HG03135 (cell line): ENCODE measurements around the gene ZNF646.

Experiments
- ATAC-seq: cut with Tn5 transposase; IDR thresholded peaks from one replicate; pipeline ENCODE4 v1.9.1; 2021; ENCODE audit warnings: mild to moderate bottlenecking, moderate library complexity; ENCODE audit not compliant: unreplicated experiment

Gene ZNF646

DNA sequence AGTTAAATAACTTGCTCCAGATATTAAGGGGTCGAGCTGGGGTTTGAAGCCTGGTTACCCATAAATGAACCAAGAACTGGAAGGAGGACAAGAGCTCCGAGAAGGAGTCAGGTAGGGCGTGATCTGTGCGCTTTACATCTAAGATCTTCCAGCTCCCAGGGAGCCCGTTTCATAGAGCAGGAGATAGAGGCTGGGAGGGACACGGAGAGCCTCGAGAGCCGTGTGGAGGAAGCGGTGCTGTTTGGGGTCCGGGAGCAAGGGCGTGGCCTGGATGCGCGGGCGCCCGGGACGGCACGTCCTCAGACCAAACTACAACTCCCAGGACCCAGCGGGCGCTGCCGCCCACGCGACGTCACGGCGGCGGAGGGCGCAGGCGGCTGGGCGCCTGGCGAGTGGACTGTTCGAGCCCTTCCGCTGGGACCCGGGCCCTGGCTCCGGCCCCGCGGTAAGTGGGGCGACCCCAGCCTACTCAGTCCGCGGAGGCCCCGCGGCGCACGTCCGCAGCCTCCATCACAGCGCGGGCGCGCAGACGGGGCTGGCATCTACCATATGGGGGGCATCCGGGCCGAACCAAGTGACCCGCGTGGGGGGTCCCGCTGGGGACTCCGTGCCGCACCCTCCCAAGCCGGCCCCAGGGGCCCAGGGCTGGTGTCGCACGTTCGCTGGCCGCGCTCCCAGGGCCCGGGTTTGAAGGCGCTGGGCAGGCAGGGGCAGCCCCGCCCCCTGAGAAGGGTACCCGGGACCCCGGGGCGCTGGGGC lies 34.0 kb downstream of the ZNF646 start, which contains the start of gene BCKDK:
BCKDK (plus strand) TSS at position 352 of the 759 bp plus-strand sequence. CDS start 838 bp downstream, outside the sequence.
- peak; percentile 72 for ATAC-seq

GRCh38 chr16:31108794-31109558 lies 34.8 kb downstream of the ZNF646 start:
- ATAC-seq: no peak

GRCh38 chr16:31109622-31110021 lies 35.4 kb downstream of the ZNF646 start:
- ATAC-seq: no peak

- no peak for ATAC-seq
These were observed 36.1 kb downstream of the ZNF646 start for GRCh38 chr16:31110106-31111034.

DNA sequence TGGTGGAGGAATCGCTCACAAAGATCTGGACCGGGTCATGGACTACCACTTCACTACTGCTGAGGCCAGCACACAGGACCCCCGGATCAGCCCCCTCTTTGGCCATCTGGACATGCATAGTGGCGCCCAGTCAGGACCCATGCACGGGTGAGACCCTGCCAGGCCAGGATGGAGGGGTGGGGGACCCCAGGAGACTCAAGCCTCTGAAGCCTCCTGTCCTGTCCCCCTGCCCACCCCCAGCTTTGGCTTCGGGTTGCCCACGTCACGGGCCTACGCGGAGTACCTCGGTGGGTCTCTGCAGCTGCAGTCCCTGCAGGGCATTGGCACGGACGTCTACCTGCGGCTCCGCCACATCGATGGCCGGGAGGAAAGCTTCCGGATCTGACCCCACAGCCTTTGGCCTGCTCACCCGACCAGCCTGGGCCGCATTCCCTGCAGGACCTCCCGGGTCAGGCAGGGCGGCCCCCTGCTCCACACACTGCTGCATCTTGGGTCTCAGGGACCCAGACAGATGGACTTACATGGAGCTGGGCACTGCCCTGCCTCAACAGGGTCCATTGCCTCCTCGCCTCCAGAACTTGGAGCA lies 37.8 kb downstream of the ZNF646 start:
- no peak for ATAC-seq

GRCh38 chr16:31112711-31113110 lies 38.5 kb downstream of the ZNF646 start:
- ATAC-seq: no peak

DNA sequence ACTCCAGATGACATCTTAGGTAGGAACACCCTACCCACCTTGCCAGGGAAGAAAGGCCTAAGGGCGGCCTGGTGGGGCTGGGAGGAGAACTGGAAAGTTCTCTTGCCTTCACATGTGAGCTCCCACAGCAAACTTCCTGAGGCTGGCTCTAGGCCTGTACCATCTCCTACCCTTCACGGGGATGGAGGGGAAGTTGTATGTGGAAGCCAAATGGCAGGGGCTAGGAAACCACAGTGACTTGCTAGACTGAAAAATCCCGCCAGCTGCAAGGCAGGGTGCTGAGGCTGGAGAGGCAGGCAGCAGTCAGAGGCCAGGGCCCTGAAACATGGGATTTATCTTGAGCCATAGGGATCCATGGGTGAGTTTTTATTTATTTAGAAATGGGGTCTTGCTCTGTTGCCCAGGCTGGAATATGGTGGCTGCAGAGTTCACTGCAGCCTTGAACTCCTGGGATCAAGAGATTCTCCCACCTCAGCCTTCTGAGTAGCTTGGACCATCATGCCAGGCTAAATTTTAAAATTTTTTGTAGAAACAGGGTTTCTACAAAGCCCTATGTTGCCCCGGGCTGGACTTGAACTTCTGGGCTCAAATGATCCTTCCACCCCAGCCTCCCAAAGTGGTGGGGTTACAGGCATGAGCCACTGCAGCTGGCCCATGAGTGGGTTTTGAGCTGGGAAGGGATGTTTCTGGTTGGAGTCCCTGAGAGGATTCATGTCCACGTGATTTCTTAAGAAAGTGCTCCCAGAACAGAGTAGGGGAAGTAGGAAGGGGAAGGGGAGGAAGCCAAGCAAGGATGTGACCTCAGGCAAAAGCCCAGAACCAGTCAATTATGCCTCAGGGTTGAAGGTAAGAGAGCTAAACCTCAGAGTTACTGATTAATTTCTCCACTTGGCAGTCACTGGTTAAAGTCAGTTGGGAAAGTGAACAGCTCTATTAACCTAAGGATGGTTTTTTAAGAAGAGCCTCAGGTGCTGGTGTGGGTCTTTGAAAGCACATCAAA lies 39.2 kb downstream of the ZNF646 start:
- no peak for ATAC-seq

DNA sequence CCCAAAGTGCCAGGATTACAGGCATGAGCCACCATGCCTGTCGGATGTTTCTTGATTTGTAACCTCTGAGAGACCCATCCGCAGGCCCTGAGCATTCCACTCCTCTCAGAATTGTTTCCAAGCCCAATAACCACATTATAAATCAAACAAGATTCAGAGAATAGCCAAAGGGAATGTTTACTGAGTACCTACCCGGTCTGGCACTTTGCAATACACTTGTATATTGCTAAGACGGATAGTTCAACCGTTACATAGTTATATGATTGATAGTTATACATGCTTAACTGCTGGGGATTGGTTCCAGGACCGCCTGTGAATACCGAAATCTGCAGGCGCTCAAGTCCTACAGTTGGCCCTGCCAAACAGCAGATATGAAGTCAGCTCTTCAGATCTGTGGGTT lies 40.2 kb downstream of the ZNF646 start:
- no peak for ATAC-seq

DNA sequence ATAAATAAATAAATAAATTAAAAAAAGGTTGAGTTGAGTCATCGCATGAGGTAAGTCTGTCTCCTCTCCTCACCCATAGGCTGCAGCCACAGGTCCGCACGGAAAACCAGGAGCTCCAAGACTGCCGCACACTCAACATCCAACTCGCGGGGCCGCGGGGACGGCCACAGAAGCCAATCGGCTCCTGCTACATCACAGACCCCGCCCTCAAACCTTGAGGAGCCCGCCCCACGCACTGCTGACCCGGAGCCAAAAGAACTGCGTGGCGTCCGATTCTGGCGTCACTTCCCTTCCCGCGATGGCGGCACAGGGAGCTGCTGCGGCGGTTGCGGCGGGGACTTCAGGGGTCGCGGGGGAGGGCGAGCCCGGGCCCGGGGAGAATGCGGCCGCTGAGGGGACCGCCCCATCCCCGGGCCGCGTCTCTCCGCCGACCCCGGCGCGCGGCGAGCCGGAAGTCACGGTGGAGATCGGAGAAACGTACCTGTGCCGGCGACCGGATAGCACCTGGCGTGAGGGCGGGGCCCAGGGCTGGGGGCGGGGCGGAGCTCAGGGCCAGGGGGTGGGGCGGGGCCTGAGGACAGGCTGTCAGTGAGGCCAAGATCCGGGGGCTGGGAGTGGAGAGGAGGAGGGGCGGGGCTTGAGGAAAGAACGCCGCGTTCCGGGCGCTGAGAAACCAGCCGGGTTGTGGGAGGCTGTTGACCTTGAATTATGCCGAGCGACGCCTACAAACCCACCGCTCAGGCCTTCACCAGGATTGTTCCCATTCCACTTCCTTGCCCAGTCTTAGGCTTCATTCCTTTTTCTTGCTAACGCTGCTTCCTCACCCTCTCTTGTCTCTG lies 43.4 kb downstream of the ZNF646 start, which contains the start of gene KAT8:
KAT8 (plus strand) TSS at position 281 of the 839 bp plus-strand sequence; CDS start at position 299, 18 bp downstream.
- ATAC-seq: peak; percentile 89

GRCh38 chr16:31118223-31119155 lies 44.3 kb downstream of the ZNF646 start:
- no peak for ATAC-seq

GRCh38 chr16:31120129-31120528 lies 45.9 kb downstream of the ZNF646 start:
- no peak for ATAC-seq

DNA sequence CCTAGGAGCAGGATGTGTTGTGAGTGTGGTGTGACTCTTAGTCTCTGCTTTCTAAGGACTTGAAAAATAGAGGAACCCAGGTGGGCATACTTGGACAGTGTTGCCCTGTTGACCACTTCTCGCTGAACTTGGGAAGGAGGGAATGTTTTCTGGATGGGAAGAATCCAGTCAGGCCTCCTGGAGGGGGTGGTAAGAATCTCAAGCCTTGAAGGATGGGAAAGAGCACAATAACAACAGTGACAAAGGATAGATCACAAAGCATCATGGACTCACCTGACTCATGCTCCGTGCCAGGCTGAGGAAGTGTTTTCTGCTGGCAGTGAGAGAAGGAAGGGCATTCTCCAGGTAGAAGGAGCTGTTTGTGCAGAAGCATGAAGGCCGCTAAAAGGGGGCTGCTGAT lies 51.6 kb downstream of the ZNF646 start:
- no peak for ATAC-seq

DNA sequence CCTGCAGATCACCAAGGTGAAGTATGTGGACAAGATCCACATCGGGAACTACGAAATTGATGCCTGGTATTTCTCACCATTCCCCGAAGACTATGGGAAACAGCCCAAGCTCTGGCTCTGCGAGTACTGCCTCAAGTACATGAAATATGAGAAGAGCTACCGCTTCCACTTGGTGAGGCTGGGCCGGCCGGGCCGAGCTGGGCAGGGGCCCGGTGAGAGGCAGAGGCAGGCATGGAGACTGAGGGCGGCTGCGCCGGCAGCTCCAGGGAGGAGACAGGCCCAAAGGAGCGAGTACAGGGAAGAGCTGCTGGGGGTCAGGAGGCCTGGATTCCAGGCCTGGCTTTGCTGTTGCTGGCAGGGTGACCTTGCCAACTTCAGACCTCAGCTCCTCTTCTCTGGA lies 53.0 kb downstream of the ZNF646 start:
- ATAC-seq: no peak

DNA sequence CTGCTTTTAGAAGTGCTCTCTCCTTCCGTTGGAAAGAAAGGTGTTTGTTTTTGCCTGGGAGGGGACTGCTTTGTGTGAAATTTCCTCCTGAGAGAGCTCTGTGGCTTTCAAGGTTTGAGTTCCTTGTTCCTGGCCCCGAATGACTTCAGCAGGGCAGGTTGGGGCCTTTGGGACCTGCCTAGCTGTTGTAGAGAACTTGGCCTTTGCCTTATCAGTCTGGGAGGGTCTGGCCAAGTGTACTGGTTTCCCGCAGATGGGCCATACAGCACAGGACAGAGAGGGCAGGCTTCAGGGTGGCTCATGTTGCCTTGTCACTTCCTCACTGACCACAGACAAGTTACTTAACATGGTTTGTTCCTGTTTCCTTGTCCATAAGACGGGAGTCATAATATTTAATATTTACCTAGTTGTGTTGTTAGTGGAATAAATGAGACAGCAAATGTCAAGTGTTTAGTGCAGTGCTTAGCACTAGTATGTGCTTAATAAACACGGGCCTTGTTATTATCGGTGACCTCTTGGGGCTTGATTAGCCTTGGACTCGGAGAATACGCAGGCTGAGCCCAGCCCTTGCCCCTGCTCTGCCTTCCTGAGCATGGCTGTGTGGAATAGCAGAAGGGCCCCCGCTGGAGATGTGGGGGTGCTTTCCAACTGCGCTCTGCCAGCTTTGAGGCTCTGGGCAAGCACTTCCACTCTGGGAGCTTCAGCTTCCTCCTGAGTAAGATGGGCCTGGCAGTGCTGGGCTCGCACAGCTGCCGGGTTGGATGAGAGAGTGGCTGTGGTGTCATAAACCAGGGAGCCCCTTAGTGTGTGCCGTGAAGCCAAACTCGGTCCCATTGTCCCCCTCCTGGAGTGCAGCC lies 54.7 kb downstream of the ZNF646 start:
- no peak for ATAC-seq

DNA sequence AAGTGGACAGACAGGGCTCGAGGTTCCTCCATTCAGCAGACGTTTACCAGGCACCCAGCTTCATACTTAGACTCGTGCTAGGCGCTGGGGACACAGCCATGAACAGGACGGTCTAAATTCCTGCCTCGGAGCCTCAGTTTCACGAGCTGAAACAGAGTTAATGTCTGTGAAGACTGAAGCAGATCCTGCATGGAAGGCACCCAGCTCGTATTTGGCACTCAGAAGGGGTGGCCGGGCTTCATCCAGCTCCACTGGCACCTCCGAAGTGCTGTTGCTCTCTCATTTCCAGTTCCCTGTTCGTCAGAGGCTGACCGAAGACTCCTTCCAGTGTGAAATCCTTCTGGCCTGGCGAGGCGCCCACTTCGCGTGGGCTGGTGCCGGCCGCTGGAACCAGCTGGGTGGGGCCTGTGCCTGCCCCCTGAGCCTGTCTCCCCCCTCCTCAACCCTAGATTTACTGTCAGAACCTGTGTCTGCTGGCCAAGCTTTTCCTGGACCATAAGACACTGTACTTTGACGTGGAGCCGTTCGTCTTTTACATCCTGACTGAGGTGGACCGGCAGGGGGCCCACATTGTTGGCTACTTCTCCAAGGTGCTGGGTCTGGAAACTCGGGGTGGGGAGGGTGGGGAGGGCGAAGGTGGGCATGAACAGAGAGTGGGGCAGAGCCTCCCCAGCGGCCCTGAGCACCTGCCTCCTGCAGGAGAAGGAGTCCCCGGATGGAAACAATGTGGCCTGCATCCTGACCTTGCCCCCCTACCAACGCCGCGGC lies 55.5 kb downstream of the ZNF646 start:
- no peak for ATAC-seq
